Measurements from ENCODE around the gene KIAA1217. TPM values are rescaled to one million over a fixed set of nuclear protein-coding genes. Genes with fewer than 3 reads are reported as not detected.

Gene KIAA1217
- total RNA-seq, 3 donors from 2014 or later: 49.5 to 94.5 (median 63.9) TPM

DNA sequence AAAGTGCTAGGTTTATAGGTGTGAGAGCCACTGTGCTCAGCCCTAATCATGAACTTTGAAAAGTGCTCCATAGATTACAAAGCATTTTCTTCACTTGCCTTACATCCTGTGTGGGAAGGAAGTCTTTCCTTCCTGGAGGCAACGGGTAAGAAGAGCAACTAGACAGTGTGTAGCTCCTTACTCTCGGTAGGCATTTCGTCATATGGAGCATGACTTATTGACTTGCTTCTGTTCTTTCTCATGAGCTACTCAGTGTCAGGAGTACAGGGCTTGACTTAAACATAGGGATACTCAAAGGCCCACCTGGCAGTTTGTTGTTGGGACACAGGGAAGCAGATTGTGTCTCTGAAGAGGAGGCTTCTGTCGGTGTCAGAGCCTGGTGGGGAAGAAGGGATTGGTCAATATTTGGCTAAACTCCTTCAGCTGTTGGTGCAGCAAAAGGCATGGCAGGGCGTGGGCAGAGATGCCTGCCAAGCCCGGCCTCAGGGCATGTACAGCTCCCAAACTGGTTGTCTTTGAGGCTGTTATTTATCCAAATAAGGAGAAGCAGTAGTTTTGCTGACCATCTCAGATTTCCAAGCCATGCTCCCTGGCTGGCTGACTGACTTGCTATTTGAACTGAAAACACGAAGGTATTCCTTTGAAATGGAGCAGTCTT lies 248.9 kb downstream of the KIAA1217 start:
- DNase-seq: no peak
- intact Hi-C loops (cut with DNase I, micrococcal nuclease): no loop called here
- no peaks in the 10 kb centered on the region for H3K9me3 ChIP-seq
- ATAC-seq: peak; percentile 70
- peaks cover 12% of the 10 kb centered on the region for H3K4me1 ChIP-seq (ENCODE audit: low read depth)
- no peak overlapping the region for H3K4me3 ChIP-seq
- H3K36me3 ChIP-seq (ENCODE audit: low read depth): no peaks in the 10 kb centered on the region
- TF ChIP-seq, protein P1, sequence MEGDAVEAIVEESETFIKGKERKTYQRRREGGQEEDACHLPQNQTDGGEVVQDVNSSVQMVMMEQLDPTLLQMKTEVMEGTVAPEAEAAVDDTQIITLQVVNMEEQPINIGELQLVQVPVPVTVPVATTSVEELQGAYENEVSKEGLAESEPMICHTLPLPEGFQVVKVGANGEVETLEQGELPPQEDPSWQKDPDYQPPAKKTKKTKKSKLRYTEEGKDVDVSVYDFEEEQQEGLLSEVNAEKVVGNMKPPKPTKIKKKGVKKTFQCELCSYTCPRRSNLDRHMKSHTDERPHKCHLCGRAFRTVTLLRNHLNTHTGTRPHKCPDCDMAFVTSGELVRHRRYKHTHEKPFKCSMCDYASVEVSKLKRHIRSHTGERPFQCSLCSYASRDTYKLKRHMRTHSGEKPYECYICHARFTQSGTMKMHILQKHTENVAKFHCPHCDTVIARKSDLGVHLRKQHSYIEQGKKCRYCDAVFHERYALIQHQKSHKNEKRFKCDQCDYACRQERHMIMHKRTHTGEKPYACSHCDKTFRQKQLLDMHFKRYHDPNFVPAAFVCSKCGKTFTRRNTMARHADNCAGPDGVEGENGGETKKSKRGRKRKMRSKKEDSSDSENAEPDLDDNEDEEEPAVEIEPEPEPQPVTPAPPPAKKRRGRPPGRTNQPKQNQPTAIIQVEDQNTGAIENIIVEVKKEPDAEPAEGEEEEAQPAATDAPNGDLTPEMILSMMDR (IDR thresholded peaks at IDR 0.05): no peak

DNA sequence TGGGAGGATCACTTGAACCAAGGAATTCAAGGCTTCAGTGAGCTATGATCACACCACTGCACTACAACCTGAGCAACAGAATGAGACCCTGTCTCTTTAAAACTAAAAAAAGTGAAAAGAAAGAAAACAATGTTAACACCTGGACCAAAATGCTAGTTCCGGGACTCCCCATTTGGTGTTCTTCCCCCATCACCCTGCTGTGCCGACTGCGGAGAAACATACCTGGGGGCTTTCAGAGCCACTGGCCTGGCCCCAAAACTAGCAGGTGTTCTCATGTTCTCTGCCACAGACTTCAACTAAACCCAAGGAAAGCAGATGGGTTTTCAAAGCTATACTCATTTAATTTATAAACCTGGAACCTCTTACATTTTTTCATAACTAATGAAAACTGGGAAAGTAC lies 250.9 kb downstream of the KIAA1217 start:
- Histone ChIP-seq H3K4me3 (no peak overlapping the region), H3K4me1 (ENCODE audit: low read depth) (peaks cover 32% of the 10 kb centered on the region), H3K36me3 (ENCODE audit: low read depth) (no peaks in the 10 kb centered on the region), H3K9me3 (no peaks in the 10 kb centered on the region)
- DNase-seq: no peak
- intact Hi-C loops (cut with DNase I, micrococcal nuclease): no loop called here
- no peak for ATAC-seq
- TF ChIP-seq, protein P1 (IDR thresholded peaks at IDR 0.05): no peak

DNA sequence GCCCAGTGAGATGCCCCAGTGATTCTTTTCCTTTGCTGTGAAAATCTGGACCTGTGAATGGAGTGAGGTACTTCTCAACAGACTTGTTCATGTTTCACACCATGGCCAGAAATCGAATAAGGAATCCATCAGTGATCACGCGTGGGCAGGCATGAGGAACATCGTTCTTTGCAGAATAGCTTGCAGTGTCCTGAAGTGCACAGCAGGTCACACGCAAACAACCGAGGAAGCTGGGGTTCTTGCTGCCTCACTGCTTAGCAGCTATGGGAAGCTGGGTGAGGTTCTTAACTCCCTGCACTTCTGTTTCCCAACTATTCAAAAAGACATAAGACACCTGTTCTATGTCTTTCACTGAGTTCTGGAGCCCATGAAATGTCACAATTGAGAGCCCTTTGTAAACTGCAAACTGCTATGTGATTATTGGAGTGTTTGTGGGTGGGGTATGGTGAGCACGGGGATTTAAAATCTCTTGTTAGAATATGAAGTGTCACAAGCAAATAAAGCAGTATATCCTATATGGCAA lies 253.4 kb downstream of the KIAA1217 start:
- intact Hi-C loops (cut with DNase I, micrococcal nuclease): no loop called here
- Histone ChIP-seq H3K9me3 (no peaks in the 10 kb centered on the region), H3K4me1 (ENCODE audit: low read depth) (peaks cover 37% of the 10 kb centered on the region), H3K36me3 (ENCODE audit: low read depth) (no peaks in the 10 kb centered on the region), H3K4me3 (no peak overlapping the region)
- DNase-seq: no peak
- TF ChIP-seq, protein P1 (IDR thresholded peaks at IDR 0.05): no peak
- ATAC-seq: no peak

DNA sequence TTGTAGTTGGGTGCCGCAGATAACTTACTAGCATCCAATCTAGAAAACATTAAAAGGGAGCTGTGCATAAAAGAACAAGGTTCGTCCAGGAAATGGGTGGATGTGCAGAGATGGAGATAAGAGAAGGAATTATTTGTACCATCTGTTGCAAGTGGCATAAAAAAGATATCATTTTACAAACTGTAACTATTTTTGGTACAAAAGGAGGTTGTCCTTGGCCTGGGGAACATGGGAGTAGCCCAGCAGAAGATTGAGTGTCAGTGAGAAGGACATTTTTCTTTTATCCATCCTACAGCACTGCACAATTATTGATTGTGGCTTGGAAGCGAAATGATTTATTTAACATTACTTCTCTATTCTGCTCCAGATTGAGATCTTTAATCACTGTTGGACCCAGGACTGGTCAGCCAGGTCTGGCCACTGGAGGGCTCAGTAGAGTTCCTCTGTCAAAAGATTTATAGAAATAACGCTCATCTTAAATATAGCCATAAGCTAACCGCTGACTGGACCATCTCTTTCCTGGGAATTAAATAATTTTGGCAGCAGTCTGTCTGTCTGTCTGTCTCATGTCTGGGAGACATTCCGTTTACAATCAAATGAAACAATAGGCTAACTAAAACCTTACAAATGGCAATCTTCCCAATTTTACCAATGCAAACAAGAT lies 254.1 kb downstream of the KIAA1217 start:
- no peaks in the 10 kb centered on the region for H3K9me3 ChIP-seq
- DNase-seq (no peak), ATAC-seq (no peak)
- H3K4me3 ChIP-seq: no peak overlapping the region
- intact Hi-C loops (cut with DNase I, micrococcal nuclease): no loop called here
- H3K4me1 ChIP-seq (ENCODE audit: low read depth): peaks cover 31% of the 10 kb centered on the region
- no peaks in the 10 kb centered on the region for H3K36me3 ChIP-seq (ENCODE audit: low read depth)
- TF ChIP-seq, protein P1 (IDR thresholded peaks at IDR 0.05): no peak

DNA sequence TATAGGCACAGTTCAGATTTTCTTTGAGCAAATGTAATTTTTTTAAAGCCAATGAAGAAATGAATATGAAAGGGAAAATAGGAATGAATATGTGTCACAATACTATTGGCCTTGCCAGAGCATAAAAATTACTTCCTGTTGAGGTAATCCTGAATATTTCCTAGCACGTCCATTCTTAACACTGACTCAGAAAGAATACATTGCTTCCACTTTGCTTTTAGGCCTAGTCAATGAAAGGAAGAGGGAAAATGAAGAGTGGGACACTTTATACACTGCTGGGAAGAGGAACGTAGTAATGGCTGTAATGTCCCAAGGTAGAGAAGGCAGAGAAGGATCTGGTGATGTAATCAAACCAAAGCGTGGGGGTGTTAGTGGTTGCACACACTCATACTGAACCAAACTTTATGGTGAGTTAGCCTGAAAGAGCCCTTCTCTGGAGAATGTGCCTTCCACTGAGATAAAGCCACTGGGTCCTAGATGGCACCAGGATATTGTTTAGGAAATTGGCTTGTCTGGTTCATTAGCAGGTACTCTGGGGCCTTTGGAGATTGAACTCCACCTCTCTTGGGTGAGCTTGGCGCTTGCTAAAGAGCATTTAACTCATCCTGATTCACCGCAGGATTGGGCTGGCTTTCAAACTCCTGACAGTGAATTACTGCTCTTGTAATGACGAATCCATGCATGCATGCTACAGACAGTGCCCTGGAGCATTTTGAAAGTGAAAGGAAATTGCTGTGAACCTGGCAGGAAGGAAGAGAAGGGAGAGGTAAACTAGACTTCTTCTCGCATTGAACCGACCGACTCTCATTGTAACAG lies 254.9 kb downstream of the KIAA1217 start:
- ATAC-seq (peak; percentile 69), DNase-seq (peak in 1 of 3 donors; percentile 67)
- Histone ChIP-seq H3K36me3 (ENCODE audit: low read depth) (no peaks in the 10 kb centered on the region), H3K9me3 (no peaks in the 10 kb centered on the region), H3K4me1 (ENCODE audit: low read depth) (peaks cover 27% of the 10 kb centered on the region), H3K4me3 (no peak overlapping the region)
- TF ChIP-seq, protein P1 (IDR thresholded peaks at IDR 0.05): no peak
- intact Hi-C loops (cut with DNase I, micrococcal nuclease): no loop called here
